GM12878 (cell line): ENCODE results near the gene OR2Y1.

Experiments used
- CBFB ChIP-seq: IDR thresholded peaks from 2 replicates; pipeline ENCODE4 v1.6.1; 2016; ENCODE audit warnings: antibody characterized with exemption, low read depth
- EZH2 ChIP-seq: IDR thresholded peaks from 2 replicates; pipeline ENCODE4 v1.6.1; 2012; ENCODE audit warnings: low read depth, mild to moderate bottlenecking, control low read depth, inconsistent platforms, low read length, borderline replicate concordance; ENCODE audit not compliant: control insufficient read depth
- IKZF1 ChIP-seq: fragments of 450-650 bp; conservative IDR thresholded peaks from 2 replicates; pipeline ENCODE4 v1.6.1; 2017; ENCODE audit warnings: antibody characterized with exemption, mild to moderate bottlenecking
- NR2C1 ChIP-seq: fragments of 450-650 bp; IDR thresholded peaks from 2 replicates; pipeline ENCODE4 v1.6.1; 2017; ENCODE audit warnings: antibody characterized with exemption, mild to moderate bottlenecking, moderate library complexity
- POLR2A ChIP-seq: IDR thresholded peaks from 2 replicates; pipeline ENCODE4 v1.6.1; 2011; ENCODE audit warnings: low read depth, mild to moderate bottlenecking, low read length
- POLR2AphosphoS2 ChIP-seq: IDR thresholded peaks from 2 replicates; pipeline ENCODE4 v1.6.1; 2011; ENCODE audit warnings: low read depth, mild to moderate bottlenecking, low read length, improper control_type of control experiment, moderate library complexity
- TAF1 ChIP-seq: IDR thresholded peaks from 2 replicates; pipeline ENCODE4 v1.6.1; 2011; ENCODE audit warnings: mild to moderate bottlenecking, low read depth, low read length, borderline replicate concordance
- TF ChIP-seq, protein P1 (sequence below), 3 experiments: IDR thresholded peaks in 2 of 3; conservative IDR thresholded peaks in 1 of 3; 2 replicates each; pipeline ENCODE4 v1.5.1; 2011; ENCODE audit warnings: low read depth in 3 of 3, low read length in 3 of 3, mild to moderate bottlenecking in 3 of 3, control low read depth in 2 of 3, moderate library complexity in 2 of 3, inconsistent platforms in 1 of 3, mixed read lengths in 1 of 3; ENCODE audit not compliant: control insufficient read depth in 2 of 3, insufficient read depth in 1 of 3; ENCODE audit errors: extremely low read depth in 1 of 3

DNA sequence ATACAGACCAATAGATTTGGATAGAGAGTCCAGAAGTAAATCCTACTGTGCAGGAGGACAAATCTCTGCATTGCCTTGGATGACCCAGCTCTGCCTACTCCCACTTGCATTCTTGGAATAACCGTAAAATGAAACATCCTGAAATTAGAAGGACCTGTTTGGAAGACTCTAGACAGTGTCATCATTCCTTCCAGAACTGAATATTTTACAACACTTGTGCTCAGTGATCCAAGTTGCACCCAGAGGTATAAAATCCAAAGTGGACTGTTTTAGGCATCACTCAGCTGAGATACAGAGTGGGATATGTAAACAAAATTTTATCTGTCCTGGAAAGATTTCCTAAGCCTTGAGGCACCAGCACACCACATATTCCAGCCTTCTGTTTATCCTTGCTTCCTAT lies 43.7 kb downstream of the OR2Y1 start:
- TF ChIP-seq CBFB, result no peak
- TF ChIP-seq, protein P1, sequence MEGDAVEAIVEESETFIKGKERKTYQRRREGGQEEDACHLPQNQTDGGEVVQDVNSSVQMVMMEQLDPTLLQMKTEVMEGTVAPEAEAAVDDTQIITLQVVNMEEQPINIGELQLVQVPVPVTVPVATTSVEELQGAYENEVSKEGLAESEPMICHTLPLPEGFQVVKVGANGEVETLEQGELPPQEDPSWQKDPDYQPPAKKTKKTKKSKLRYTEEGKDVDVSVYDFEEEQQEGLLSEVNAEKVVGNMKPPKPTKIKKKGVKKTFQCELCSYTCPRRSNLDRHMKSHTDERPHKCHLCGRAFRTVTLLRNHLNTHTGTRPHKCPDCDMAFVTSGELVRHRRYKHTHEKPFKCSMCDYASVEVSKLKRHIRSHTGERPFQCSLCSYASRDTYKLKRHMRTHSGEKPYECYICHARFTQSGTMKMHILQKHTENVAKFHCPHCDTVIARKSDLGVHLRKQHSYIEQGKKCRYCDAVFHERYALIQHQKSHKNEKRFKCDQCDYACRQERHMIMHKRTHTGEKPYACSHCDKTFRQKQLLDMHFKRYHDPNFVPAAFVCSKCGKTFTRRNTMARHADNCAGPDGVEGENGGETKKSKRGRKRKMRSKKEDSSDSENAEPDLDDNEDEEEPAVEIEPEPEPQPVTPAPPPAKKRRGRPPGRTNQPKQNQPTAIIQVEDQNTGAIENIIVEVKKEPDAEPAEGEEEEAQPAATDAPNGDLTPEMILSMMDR (IDR thresholded peaks at IDR 0.05 in 2 of 3, conservative IDR thresholded peaks at IDR 0.05 in 1 of 3; ENCODE audit: control insufficient read depth in 2 of 3, extremely low read depth in 1 of 3, insufficient read depth in 1 of 3, low read depth in 3 of 3, low read length in 3 of 3), result no peak
- no peak for TF ChIP-seq IKZF1
- TF ChIP-seq POLR2AphosphoS2, result no peak
- TF ChIP-seq TAF1, result no peak
- TF ChIP-seq NR2C1, result no peak
- no peak for TF ChIP-seq POLR2A
- no peak for TF ChIP-seq EZH2
